ENCODE measurements around the gene RNPS1.

Gene RNPS1

DNA sequence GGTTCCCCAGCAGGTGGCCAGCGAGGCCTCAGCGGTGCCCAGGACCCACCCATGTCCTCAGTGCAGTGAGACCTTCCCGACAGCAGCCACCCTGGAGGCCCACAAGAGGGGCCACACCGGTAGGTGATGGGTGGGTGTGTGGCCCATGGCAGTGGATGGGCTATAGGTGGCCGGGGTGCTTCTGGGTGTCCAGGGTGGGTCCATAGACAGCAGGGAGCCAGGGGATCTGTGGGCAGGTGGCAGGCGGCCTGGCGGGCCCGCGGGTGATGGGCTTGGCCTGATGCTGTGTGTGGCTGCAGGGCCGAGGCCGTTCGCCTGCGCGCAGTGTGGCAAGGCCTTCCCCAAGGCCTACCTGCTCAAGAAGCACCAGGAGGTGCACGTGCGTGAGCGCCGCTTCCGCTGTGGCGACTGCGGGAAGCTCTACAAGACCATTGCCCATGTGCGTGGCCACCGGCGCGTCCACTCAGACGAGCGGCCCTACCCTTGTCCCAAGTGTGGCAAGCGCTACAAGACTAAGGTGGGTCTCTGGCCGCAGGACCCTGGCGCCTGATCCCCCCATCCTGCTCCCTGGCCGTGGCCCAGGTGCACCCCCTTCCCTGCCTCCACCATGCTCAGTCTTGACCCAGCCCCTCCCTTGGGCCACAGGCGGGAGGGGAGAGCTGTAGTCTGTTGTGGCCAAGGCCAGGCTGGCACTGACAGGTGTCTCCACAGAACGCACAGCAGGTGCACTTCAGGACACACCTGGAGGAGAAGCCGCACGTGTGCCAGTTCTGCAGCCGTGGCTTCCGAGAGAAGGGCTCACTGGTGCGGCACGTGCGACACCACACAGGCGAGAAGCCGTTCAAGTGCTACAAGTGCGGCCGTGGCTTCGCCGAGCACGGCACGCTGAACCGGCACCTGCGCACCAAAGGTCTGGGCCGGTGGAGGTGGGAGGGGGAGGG, 33.8 kb downstream of the RNPS1 start:
- DNase-seq, result no peak

DNA sequence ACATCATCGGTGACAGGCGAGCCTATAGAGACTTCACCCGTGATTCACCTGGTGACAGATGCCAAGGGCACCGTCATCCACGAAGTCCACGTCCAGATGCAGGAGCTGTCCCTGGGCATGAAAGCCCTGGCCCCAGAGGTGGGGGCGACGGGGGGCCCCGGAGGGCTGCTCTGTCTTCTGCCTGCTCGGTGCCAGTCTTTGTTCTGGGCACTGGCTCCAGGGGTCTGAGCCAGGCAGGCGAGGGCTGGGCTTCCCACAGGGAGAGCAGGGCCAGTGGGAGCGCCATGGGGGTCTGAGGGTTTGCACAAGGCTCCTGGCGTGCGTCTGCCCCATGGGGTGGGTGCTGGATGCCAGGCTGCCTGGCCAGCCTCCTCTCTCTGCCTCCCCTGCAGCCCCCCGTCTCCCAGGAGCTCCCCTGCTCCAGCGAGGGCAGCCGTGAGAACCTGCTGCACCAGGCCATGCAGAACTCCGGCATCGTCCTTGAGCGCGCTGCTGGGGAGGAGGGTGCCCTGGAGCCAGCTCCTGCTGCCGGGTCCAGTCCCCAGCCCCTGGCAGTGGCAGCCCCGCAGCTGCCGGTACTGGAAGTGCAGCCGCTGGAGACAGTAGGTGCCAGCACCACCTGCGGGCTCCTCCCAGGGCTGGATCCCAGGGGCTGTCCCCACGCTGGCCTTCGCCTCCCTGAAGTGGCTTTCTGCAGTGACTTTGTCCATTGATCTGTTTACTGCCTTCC, 34.7 kb downstream of the RNPS1 start:
- DNase-seq, result no peak

DNA sequence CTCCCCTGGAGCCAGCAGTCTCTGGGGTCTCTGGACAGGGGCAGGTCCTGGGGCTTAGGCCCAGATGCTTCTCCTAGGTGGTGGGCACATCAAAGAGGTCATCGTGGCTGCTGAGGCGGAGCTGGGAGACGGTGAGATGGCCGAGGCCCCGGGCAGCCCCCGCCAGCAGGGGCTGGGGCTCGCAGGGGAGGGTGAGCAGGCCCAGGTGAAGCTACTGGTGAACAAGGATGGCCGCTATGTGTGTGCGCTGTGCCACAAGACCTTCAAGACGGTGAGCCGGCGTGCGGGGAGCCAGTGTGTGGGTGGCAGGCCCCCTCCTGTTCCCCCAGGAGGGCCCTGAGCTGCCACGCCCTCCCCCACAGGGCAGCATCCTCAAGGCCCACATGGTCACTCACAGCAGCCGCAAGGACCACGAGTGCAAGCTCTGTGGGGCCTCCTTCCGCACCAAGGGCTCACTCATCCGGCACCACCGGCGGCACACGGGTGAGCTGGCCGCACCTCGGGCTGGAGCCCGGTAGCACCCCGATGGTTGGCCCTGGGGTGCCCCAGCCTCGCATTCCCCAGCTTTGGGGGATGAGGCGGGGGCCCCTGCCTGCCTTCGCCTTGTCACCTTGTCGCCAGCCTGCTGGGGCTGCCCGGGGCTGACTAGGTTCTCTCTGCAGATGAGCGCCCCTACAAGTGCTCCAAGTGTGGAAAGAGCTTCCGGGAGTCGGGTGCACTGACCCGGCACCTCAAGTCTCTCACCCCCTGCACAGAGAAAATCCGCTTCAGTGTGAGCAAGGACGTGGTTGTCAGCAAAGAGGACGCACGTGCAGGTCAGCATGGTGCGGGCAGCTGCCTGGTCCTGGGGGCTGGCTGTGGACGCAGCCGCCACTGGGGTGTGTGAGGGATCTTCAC, 35.6 kb downstream of the RNPS1 start:
- DNase-seq, result no peak

GRCh38 chr16:2231016-2231931, 36.7 kb downstream of the RNPS1 start:
- DNase-seq, result no peak

DNA sequence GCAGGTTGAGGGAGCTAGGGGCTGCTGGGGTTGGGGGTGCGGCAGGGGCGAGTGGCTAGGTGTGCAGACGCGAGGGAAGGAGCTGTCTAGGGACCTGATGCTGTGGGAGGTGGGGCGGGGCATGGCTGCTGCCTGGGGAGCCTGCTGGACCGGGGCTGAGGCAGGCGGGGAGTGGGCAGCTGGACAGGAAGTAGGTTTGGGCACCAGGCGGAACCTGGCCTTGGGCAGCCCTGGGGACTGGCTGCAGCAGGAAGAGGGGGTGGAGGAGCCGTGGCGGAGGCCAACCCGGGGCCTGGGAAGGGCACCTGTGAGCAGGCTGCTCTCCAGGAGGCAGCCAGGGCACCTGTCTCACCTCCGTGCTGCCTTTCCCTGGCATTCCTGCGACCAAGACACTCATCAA, 37.5 kb downstream of the RNPS1 start:
- DNase-seq, result no peak

DNA sequence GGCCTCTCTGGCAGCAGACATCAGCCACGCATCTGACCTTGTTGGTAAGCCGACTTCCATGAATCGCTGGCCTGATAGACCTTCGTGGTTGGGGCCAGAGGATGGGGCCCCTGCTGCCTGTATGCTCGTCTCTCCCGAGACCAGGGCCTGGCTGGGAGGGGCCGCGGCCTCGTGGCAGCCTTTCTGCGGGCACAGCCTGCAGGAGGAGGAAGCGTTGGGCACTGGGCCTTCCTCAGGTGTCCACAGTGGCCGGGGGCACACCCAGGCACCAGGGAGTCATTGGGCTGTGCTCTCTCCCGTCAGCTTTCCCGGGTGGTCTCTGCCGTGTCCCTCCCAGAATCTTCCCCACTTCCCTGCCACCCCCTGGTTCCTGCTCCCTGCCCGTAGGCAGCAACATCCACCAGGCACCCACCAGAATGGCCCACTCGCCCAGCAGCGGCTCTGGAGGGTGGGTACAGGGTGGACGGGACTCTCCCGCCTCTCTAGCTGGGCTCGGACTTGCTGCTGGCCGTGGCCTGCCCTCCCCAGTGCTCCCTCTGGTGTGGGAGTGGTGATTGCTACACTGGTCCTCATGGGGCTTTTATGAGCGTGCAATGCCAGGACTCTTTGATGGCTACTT, 38.2 kb downstream of the RNPS1 start:
- no peak for DNase-seq

DNA sequence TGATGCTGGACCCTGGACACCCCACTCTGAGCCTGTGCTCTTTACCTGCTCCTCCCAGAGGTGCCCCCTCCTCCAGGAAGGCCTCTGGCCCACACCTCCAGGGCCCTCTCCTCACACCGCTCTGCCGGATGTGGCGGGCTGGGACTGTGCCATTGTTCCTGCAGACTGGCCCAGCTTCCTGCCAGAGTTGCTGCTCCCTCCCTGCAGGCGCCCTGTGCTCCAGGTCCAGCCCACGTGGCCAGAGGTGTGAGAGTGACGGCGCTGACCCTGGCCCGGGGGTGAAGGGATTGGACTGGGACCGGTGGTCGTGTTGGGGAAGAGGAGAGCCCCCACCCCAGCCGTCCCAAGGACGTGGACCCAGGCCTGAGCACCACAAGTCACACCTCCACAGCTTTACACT, 38.8 kb downstream of the RNPS1 start:
- no peak for DNase-seq

DNA sequence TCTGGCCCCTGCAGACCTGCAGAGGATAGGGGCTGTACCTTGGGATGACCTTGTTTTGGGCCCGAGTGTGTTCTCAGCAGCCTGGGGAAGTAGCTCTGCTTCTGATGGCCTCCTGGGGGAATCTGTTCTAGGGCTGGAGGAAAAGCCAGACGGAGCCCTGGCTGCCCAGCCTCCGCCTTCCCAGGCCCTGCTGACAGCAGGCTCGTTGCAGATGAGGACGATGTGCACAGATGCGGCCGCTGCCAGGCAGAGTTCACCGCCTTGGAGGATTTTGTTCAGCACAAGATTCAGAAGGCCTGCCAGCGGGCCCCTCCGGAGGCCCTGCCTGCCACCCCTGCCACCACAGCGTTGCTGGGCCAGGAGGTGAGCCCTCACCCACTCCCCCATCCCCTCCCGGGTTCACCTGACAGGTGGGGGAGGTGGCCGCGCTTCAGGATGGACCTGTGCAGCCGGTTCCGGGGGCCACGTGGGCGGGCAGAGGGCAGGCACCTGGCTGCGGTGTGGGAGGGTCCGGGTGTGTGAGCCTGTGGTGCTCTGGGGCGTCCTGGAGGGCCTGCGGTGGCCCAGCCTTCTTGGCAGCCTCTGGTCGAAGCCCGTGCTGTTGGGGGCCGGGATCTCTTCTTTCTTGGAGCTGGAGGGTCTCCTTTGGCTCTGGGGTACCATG, 39.6 kb downstream of the RNPS1 start:
- no peak for DNase-seq

- DNase-seq, result no peak
Measured at GRCh38 chr16:2226918-2227317, 41.0 kb downstream of the RNPS1 start.

DNA sequence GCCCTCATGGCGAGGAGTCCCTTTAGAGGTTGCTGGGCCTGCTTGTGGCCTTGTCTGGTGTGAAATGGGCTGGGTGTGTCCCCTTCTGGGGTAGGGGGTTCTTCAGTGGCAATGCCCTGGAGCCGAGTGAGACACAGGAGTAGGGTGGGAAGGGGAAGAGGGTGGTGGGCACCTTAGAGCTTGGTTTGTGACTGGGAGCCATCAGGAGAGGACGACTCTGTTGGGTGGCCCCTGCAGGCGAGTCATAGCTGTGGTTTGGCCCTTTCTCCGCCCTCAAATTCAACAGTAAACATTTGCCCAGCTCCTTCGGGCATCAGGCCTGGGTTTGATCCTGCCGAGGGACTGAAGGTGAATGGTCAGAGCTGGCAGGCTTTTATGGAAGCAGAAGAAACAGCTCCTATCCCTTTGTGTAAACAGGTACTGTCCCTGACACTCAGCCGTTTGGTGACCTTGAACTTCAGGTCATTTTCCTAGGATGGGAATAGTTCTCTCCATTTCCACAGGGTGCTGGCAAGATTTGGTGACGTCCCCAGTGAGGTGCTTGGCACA, 41.6 kb downstream of the RNPS1 start:
- DNase-seq, result no peak

DNA sequence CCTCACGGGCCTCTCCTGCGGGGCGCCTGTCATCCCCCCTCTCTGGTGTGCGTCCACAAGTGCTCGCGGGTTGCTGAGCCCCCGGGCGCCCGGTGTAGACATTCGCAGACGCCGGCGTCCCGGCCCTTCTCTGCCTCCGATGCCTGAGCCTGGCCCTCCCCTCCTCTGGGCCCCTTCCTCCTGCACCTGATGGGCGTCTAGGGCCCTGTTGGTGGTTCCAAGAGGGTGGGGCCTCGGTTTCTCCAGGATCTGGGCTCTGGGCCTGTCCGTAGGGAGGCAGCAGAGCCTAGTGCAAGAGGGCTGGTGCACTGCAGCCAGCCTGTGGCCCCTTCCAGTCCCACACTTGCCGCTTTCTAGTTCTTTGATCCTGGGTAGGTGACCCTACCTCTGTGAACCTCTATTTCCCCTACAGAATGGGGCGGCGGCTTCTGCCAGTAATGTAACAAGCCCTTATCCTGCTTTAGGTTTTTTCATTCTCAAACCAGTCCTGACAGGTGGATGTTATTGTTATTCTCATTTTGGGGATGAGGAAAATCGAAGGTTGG, 43.9 kb downstream of the RNPS1 start:
- DNase-seq, result no peak

DNA sequence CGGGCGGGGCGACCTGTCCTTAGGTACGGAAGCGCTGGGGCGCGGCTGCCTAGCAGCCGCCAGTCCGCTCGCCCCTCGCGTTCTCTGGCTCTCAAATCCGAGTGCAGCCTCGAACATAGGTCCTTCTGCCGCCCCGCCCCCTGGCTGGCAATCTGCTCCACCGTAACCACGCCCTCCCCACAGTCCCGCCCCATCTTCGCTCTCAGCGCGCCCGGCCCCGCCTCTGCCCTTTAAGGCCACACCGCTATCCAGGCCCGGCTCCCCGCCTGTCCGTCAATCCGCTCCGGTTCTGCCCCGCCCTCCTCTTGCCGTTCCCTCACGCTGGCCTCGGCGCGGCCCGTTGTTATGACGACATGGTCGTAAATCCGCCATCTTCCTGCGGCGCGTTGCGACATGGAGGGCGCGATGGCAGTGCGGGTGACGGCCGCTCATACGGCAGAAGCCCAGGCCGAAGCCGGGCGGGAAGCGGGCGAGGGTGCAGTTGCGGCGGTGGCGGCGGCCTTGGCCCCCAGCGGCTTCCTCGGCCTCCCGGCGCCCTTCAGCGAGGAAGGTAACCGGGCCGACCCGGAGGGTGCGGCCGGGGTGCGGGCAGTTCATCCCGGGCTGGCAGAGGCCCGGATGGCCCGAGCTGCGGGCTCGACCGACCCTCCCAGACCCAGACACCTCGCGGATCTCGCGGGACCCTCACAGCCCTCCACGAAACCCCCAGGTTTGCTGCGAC, 44.5 kb downstream of the RNPS1 start, which contains the start of gene E4F1:
E4F1 (plus strand) TSS at position 371 of the 721 bp plus-strand sequence; CDS start at position 394, 23 bp downstream.
- DNase-seq, result peak; percentile 98

- DNase-seq, result no peak
Measured at GRCh38 chr16:2216330-2216729, 51.6 kb downstream of the RNPS1 start.

GRCh38 chr16:2214719-2214968, 53.3 kb downstream of the RNPS1 start, which contains the start of gene PGP:
PGP (minus strand) TSS chr16:2214840; CDS start chr16:2214777, 63 bp downstream.
- DNase-seq, result no peak

GRCh38 chr16:2213817-2214718, 53.9 kb downstream of the RNPS1 start:
- no peak for DNase-seq

GRCh38 chr16:2212362-2213324, 55.3 kb downstream of the RNPS1 start:
- no peak for DNase-seq

DNA sequence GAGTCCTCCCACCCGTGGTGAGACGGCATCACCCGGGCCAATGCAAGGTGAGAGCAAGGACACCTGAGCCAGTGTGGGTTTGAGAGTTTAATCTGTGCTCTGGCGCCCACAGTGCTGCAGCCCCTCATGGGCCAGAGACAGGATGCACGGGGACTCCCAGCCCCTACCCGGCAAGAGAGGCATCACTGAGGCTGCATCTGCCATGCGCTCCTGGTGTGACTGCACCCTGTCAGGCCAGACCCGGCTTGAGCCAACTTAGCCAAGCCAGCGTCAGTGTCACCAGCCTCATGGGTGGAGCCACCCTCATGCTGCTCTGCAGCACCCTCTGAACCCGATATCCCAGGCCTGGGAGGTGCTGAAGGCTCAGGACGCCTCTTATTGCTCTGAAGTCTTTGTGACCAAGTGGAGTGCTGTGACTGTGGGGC, 56.0 kb downstream of the RNPS1 start:
- DNase-seq, result no peak
